HG03039 (cell line): ENCODE measurements around the gene TAF1.
A peak's percentile ranks its signal among the peaks of the same experiment; 100 is the strongest.
"Not testable (repeated sequence)": the region's sequence is repeated elsewhere in the genome, so short reads cannot be mapped to it uniquely, and the experiment has no call there.

ENCODE experiments used
- ATAC-seq: cut with Tn5 transposase; IDR thresholded peaks from one replicate; pipeline ENCODE4 v1.9.1; 2021; ENCODE audit warnings: mild to moderate bottlenecking, moderate library complexity; ENCODE audit not compliant: unreplicated experiment

TAF1 gene

GRCh38 chrX:71493111-71493613, 127.0 kb downstream of the TAF1 start:
- ATAC-seq: no peak

- ATAC-seq: not testable (repeated sequence)
These were observed 129.8 kb downstream of the TAF1 start for GRCh38 chrX:71495979-71496378.

DNA sequence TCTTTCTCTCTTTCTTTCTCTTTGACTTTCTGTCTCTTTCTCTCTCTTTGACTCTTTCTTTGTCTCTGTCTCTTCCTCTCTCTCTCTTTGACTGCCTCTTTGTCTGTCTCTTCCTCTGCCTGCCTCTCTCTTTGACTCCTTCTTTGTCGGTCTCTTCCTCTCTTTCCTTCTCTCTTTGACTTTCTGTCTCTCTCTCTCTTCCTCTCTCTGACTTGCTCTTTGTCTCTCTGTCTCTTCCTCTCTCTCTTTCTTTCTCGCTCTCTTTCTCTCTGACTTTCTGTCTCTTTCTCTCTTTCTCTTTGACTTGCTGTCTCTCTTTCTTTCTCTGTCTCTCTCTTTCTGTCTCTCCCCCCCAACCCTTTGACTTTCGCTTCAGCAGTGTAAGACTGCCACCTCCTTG, 130.3 kb downstream of the TAF1 start:
- ATAC-seq: no peak

- not testable (repeated sequence) for ATAC-seq
These were observed 135.9 kb downstream of the TAF1 start for GRCh38 chrX:71502080-71502479.

GRCh38 chrX:71504346-71504745, 138.2 kb downstream of the TAF1 start:
- no peak for ATAC-seq

- no peak for ATAC-seq
These were observed 143.1 kb downstream of the TAF1 start for GRCh38 chrX:71509289-71509688.

DNA sequence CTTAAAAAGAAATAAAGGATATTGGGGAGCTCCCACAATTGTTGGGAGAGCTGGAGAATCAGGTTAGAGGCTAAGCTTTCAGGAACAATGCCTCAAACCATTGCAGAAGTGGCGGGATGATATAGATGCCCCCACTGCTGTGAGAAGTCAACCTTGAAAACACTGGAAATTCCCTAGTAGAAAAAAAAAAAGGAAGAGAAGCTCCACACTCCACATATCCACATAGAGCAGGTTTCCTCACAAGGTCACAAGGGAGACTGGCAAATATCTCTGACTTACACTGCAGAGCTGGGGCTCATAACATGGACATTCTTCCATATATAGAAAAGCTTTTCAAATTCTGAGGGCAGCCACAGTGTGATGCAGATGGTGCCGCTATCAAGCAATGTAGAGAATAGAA, 144.0 kb downstream of the TAF1 start:
- no peak for ATAC-seq

DNA sequence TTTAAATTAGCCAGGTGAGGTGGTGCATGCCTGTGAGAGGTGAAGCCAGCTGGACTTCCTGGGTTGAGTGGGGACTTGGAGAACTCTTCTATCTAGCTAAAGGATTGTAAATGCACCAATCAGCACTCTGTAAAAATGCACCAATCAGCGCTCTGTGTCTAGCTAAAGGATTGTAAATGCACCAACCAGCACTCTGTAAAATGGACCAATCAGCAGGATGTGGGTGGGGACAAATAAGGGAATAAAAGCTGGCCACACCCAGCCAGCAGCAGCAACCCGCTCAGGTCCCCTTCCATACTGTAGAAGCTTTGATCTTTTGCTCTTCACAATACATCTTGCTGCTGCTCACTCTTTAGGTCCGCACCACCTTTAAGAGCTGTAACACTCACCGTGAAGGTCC, 147.6 kb downstream of the TAF1 start:
- not testable (repeated sequence) for ATAC-seq

- ATAC-seq: peak; percentile 49
These were observed 148.3 kb downstream of the TAF1 start for GRCh38 chrX:71514367-71515037.

GRCh38 chrX:71515038-71515396, 148.9 kb downstream of the TAF1 start:
- no peak for ATAC-seq
